Measurements from ENCODE around the gene AGO3. TPM values are rescaled to one million over a fixed set of nuclear protein-coding genes. Genes with fewer than 3 reads are reported as not detected.

Gene AGO3
- total and polyA plus RNA-seq, 2 of the 13 experiments (the other 11 are each of a cell fraction or from before 2014, with no cell fraction given): 21.2 to 27.1 TPM

DNA sequence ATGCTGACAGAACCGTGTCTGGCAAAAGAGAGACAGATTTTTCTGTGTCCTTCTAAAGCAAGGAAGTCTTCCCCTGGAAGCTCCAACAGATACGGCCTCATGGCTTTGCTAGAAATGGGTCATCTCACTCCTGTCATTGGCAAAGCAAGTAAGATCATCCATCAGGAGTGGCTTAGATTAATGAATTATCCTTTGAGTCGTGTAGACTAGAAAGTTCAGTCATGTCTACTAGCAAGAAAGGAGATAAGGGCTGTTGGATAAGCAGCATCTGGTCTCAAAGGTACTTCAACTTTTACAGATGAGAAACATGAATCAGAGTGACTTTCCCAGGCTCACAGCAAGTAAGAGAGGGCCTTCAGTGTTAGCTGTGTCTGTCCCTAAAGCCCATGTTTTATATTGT, 3.4 kb upstream of the AGO3 start:
- H3K4me2 ChIP-seq (ENCODE audit: low read depth, low read length): no peak overlapping the region
- DNase-seq (ENCODE audit: low spot score) (no peak), FAIRE-seq (no peak), ATAC-seq (no peak)
- POLR2A ChIA-PET: no interaction called here
- H2AFZ ChIP-seq (ENCODE audit: low read length): no peak overlapping the region
- CTCF ChIA-PET (ENCODE audit: low intra/inter-chr PET ratio, low total read pairs): no interaction called here
- TF ChIP-seq, protein P1, sequence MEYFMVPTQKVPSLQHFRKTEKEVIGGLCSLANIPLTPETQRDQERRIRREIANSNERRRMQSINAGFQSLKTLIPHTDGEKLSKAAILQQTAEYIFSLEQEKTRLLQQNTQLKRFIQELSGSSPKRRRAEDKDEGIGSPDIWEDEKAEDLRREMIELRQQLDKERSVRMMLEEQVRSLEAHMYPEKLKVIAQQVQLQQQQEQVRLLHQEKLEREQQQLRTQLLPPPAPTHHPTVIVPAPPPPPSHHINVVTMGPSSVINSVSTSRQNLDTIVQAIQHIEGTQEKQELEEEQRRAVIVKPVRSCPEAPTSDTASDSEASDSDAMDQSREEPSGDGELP (IDR thresholded peaks at IDR 0.05; ENCODE audit: borderline replicate concordance, low read depth): no peak
- TF ChIP-seq BCL6 (CRISPR knock-in tag; IDR thresholded peaks at IDR 0.05) (no peak), ZFP36L1 (CRISPR knock-in tag; IDR thresholded peaks at IDR 0.05) (no peak), ZNF367 (CRISPR knock-in tag; IDR thresholded peaks at IDR 0.05; ENCODE audit: borderline replicate concordance) (no peak), NFIB (CRISPR knock-in tag; IDR thresholded peaks at IDR 0.05; ENCODE audit: borderline replicate concordance) (no peak), XRCC5 (optimal IDR thresholded peaks at IDR 0.05; ENCODE audit: low read length) (no peak), ZNF773 (CRISPR knock-in tag; IDR thresholded peaks at IDR 0.05; ENCODE audit: borderline replicate concordance) (no peak), HHEX (CRISPR knock-in tag; IDR thresholded peaks at IDR 0.05) (no peak), ZFP36L2 (CRISPR knock-in tag; IDR thresholded peaks at IDR 0.05) (no peak)
- TF ChIP-seq, protein P2, sequence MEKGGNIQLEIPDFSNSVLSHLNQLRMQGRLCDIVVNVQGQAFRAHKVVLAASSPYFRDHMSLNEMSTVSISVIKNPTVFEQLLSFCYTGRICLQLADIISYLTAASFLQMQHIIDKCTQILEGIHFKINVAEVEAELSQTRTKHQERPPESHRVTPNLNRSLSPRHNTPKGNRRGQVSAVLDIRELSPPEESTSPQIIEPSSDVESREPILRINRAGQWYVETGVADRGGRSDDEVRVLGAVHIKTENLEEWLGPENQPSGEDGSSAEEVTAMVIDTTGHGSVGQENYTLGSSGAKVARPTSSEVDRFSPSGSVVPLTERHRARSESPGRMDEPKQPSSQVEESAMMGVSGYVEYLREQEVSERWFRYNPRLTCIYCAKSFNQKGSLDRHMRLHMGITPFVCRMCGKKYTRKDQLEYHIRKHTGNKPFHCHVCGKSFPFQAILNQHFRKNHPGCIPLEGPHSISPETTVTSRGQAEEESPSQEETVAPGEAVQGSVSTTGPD (CRISPR knock-in tag; IDR thresholded peaks at IDR 0.05): no peak
- TF ChIP-seq, protein P3, sequence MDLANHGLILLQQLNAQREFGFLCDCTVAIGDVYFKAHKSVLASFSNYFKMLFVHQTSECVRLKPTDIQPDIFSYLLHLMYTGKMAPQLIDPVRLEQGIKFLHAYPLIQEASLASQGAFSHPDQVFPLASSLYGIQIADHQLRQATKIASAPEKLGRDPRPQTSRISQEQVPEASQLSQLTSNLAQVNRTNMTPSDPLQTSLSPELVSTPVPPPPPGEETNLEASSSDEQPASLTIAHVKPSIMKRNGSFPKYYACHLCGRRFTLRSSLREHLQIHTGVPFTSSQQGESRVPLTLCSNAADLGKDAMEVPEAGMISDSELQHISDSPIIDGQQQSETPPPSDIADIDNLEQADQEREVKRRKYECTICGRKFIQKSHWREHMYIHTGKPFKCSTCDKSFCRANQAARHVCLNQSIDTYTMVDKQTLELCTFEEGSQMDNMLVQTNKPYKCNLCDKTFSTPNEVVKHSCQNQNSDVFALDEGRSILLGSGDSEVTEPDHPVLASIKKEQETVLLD (CRISPR knock-in tag; IDR thresholded peaks at IDR 0.05; ENCODE audit: low read depth): no peak
- TF ChIP-seq, protein P4, sequence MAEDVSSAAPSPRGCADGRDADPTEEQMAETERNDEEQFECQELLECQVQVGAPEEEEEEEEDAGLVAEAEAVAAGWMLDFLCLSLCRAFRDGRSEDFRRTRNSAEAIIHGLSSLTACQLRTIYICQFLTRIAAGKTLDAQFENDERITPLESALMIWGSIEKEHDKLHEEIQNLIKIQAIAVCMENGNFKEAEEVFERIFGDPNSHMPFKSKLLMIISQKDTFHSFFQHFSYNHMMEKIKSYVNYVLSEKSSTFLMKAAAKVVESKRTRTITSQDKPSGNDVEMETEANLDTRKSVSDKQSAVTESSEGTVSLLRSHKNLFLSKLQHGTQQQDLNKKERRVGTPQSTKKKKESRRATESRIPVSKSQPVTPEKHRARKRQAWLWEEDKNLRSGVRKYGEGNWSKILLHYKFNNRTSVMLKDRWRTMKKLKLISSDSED (CRISPR knock-in tag; IDR thresholded peaks at IDR 0.05): no peak
- H3K27me3 ChIP-seq (ENCODE audit: control insufficient read depth in 1 of 2, insufficient read depth in 2 of 2, low read length in 2 of 2): no peaks in the 10 kb centered on the region; a peak in 1 of 5 replicates
- WGBS (ENCODE audit: low lambda C conversion rate): 65% methylated on average over 3 of the region's 3 CpGs
- peaks cover 8% of the 10 kb centered on the region; the same call in 1 of the 2 replicates for H3K4me1 ChIP-seq (ENCODE audit: insufficient read depth, low read length)
- no peak overlapping the region for H3K4me3 ChIP-seq (replicated peaks in 1 of 3; ENCODE audit: insufficient read depth in 1 of 3, low read depth in 2 of 3, low read length in 3 of 3)
- H3K9ac ChIP-seq (ENCODE audit: insufficient read depth, low read depth, low read length): no peak overlapping the region
- peaks cover 13% of the 10 kb centered on the region for H3K79me2 ChIP-seq (ENCODE audit: insufficient read depth, low read length)
- in situ Hi-C loops (cut with HindIII; ENCODE audit: extremely low pct_ligation_motif_present, low pct_unique_long_range_greater_than_20kb) (no loop called here), intact Hi-C loops (cut with micrococcal nuclease; ENCODE audit: unreplicated experiment) (no loop called here)
- H4K20me1 ChIP-seq (ENCODE audit: insufficient read depth, low read length): no peaks in the 10 kb centered on the region
- no peak overlapping the region for H3K27ac ChIP-seq (ENCODE audit: extremely low read length, insufficient read depth, low read length)
- no TSS peak for BruUV-seq (replicated peaks)
- 0 out of 5 replicates have a peak, but pooled peaks cover 0 to 1% of the 10 kb centered on the region in 2 experiments for H3K36me3 ChIP-seq (replicated peaks in 1 of 2; ENCODE audit: control insufficient read depth in 1 of 2, insufficient read depth in 2 of 2, low read length in 2 of 2)
- no peaks in the 10 kb centered on the region for H3K9me3 ChIP-seq (ENCODE audit: low read length)
